ENCODE data around the gene RFPL4A.

DNA sequence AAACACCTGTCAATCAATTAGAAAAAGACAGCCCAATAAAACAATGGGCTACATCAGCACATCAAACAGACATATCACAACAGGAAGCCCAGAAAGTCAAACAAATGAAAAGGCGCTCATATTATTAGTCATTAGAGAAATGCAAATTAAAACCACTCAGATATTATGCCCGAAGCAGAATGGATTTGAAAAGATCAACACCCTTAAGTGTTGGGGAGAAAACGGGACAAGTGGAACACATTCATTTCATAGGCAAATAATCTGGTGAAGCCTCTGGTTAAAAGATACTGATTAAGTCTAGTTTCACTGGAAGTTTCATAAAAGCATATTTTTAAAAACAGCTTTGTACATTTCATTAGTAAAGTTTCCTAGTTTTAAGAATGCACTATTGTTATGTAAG, 38.1 kb upstream of the RFPL4A start:
- TF ChIP-seq, protein P1, sequence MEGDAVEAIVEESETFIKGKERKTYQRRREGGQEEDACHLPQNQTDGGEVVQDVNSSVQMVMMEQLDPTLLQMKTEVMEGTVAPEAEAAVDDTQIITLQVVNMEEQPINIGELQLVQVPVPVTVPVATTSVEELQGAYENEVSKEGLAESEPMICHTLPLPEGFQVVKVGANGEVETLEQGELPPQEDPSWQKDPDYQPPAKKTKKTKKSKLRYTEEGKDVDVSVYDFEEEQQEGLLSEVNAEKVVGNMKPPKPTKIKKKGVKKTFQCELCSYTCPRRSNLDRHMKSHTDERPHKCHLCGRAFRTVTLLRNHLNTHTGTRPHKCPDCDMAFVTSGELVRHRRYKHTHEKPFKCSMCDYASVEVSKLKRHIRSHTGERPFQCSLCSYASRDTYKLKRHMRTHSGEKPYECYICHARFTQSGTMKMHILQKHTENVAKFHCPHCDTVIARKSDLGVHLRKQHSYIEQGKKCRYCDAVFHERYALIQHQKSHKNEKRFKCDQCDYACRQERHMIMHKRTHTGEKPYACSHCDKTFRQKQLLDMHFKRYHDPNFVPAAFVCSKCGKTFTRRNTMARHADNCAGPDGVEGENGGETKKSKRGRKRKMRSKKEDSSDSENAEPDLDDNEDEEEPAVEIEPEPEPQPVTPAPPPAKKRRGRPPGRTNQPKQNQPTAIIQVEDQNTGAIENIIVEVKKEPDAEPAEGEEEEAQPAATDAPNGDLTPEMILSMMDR (IDR thresholded peaks at IDR 0.05; ENCODE audit: low read length) = no peak
- no peak for TF ChIP-seq EZH2 (optimal IDR thresholded peaks at IDR 0.05; ENCODE audit: low read depth, low read length)

Data from MM.1S (cell line).